Mammary epithelial cell (primary cell): ENCODE results near the gene AP1S1.

Experiments used
- EZH2 ChIP-seq: IDR thresholded peaks from 2 replicates; pipeline ENCODE4 v1.6.1; 2012; ENCODE audit warnings: low read length, inconsistent platforms, borderline replicate concordance
- TF ChIP-seq, protein P1 (sequence below), 2 donors: IDR thresholded peaks in 1 of 2; conservative IDR thresholded peaks in 1 of 2; 2 replicates each; pipeline ENCODE4 v1.5.1; 2011 to 2012; ENCODE audit warnings: inconsistent platforms in 2 of 2, low read length in 2 of 2, mild to moderate bottlenecking in 2 of 2, control low read depth in 1 of 2, low read depth in 1 of 2; ENCODE audit not compliant: insufficient read depth in 1 of 2; ENCODE audit errors: extremely low read depth in 1 of 2

DNA sequence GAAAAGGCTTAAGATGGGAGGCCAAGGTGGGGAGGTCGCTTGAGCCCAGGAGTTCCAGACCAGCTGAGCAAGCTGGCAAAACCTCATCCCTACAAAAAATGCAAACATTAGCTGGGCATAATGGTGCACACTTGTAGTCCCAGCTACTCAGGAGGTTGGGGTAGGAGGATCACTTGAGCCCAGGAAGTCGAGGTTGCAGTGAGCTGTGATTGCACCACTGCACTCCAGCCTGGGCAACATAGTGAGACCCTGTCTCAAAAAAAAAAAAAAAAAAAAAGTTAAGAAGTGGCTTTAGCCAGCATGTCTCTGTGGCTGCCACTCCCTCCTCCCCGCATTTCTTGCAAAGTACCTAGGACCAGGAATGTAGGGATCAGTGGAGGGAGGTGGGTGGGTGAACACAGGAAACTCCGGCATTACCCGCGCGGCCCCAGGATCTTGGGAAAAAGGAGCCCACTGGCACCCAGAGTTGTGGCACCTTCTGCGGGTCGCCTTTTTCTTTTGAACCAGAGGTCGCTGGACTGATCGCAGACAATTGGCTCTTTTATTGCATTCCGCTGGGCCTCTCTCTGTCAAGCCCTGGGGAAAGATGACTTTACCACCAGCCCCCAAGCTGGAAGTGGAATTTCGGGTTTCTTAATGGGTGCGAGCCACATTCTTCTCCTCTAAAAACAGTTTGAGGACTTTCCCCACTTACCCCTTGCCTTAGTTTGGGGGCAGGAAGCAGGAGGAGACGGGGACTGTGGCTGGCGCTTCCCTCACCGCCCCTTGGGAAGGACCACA is 7.6 kb downstream of the AP1S1 start:
- TF ChIP-seq, protein P1, sequence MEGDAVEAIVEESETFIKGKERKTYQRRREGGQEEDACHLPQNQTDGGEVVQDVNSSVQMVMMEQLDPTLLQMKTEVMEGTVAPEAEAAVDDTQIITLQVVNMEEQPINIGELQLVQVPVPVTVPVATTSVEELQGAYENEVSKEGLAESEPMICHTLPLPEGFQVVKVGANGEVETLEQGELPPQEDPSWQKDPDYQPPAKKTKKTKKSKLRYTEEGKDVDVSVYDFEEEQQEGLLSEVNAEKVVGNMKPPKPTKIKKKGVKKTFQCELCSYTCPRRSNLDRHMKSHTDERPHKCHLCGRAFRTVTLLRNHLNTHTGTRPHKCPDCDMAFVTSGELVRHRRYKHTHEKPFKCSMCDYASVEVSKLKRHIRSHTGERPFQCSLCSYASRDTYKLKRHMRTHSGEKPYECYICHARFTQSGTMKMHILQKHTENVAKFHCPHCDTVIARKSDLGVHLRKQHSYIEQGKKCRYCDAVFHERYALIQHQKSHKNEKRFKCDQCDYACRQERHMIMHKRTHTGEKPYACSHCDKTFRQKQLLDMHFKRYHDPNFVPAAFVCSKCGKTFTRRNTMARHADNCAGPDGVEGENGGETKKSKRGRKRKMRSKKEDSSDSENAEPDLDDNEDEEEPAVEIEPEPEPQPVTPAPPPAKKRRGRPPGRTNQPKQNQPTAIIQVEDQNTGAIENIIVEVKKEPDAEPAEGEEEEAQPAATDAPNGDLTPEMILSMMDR (conservative IDR thresholded peaks at IDR 0.05 in 1 of 2, IDR thresholded peaks at IDR 0.05 in 1 of 2; ENCODE audit: extremely low read depth in 1 of 2, insufficient read depth in 1 of 2, low read depth in 1 of 2, low read length in 2 of 2): no peak
- TF ChIP-seq EZH2: no peak
